Lower leg skin (tissue), 4 donors: ENCODE measurements around the gene CADPS2. TPM values are rescaled to one million over a fixed set of nuclear protein-coding genes. Genes with fewer than 3 reads are reported as not detected.

ENCODE experiments used
- DNase-seq, 2 donors: peaks; one replicate each; pipeline ENCODE4 v3.0.0-alpha.2; 2019; ENCODE audit warnings: low spot score in 2 of 2
- H3K4me3 ChIP-seq: fragments of 200-600 bp; sonication (generic); 2 replicates; pipeline ENCODE4 v1.5.1; 2017; ENCODE audit warnings: mild to moderate bottlenecking, low read depth; ENCODE audit not compliant: poor library complexity, severe bottlenecking
- CTCF ChIP-seq, 3 donors: fragments of 450-650 bp; IDR thresholded peaks; one replicate each; pipeline ENCODE4 v1.5.1; 2016; ENCODE audit warnings: antibody characterized with exemption in 3 of 3, mild to moderate bottlenecking in 3 of 3, moderate library complexity in 2 of 3
- POLR2A ChIP-seq, 2 donors: fragments of 450-650 bp; IDR thresholded peaks; one replicate each; pipeline ENCODE4 v1.6.1; 2016 to 2017; ENCODE audit warnings: antibody characterized with exemption in 2 of 2, mild to moderate bottlenecking in 1 of 2, moderate library complexity in 1 of 2
- WGBS, 2 donors: methylation state at CpG; one replicate each; pipeline ENCODE4 v1.1.5; 2018; 5-methylcytosine and 5-hydroxymethylcytosine counted together
- intact Hi-C: fragments of 100-400 bp; cut with DNase I; formaldehyde crosslinking; loops from one replicate; pipeline ENCODE4 v1.15.0; 2023; ENCODE audit warnings: low total_unique reads
- total RNA-seq, 4 donors: library from RNA; depleted of rRNA; stranded (reverse); fragments of >200 nt; gene quantifications; one replicate each; pipeline ENCODE4 v1.1.0, GENCODE V29; 2016

The CADPS2 gene
- total RNA-seq, 4 donors from 2014 or later = 4.1 to 11.6 (median 6.5) TPM

- no peak for DNase-seq
- TF ChIP-seq CTCF (IDR thresholded peaks at IDR 0.05) (no peak), POLR2A (IDR thresholded peaks at IDR 0.05) (no peak)
- intact Hi-C loops = no loop called here
- H3K4me3 ChIP-seq = no peak overlapping the region
- 54 to 65% methylated on average over 2 of the region's 2 CpGs for WGBS, 2 donors
Measured at GRCh38 chr7:122829962-122830361, 56.3 kb downstream of the CADPS2 start.

- intact Hi-C loops = no loop called here
- no peak overlapping the region for H3K4me3 ChIP-seq
- DNase-seq = no peak
- TF ChIP-seq CTCF (IDR thresholded peaks at IDR 0.05) (no peak), POLR2A (IDR thresholded peaks at IDR 0.05) (no peak)
Measured at GRCh38 chr7:122827763-122828162, 58.5 kb downstream of the CADPS2 start.

GRCh38 chr7:122813845-122814244 is 72.4 kb downstream of the CADPS2 start:
- TF ChIP-seq CTCF (IDR thresholded peaks at IDR 0.05) (no peak), POLR2A (IDR thresholded peaks at IDR 0.05) (no peak)
- WGBS, 2 donors = 88 to 92% methylated on average over 3 of the region's 3 CpGs

GRCh38 chr7:122803851-122804250 is 82.4 kb downstream of the CADPS2 start:
- WGBS, 2 donors = 90 to 91% methylated on average over 1 of the region's 1 CpG
- no peak overlapping the region for H3K4me3 ChIP-seq
- TF ChIP-seq CTCF (IDR thresholded peaks at IDR 0.05) = no peak
- no peak for TF ChIP-seq POLR2A (IDR thresholded peaks at IDR 0.05)
- no peak for DNase-seq
- intact Hi-C loops = no loop called here

More at GRCh38 chr7:122813845-122814244, 72.4 kb downstream of the CADPS2 start:
- intact Hi-C loops = no loop called here
- DNase-seq = no peak
- no peak overlapping the region for H3K4me3 ChIP-seq

- H3K4me3 ChIP-seq = no peak overlapping the region
- no peak for DNase-seq
- no peak for TF ChIP-seq POLR2A (IDR thresholded peaks at IDR 0.05)
- TF ChIP-seq CTCF (IDR thresholded peaks at IDR 0.05) = no peak
- intact Hi-C loops = no loop called here
- WGBS, 2 donors = 33 to 35% methylated on average over 2 of the region's 2 CpGs
Measured at GRCh38 chr7:122803323-122803722, 82.9 kb downstream of the CADPS2 start.

GRCh38 chr7:122802301-122802751 is 83.9 kb downstream of the CADPS2 start:
- no peak overlapping the region for H3K4me3 ChIP-seq
- TF ChIP-seq CTCF (IDR thresholded peaks at IDR 0.05) (no peak), POLR2A (IDR thresholded peaks at IDR 0.05) (no peak)
- peak in 1 of 2 donors; percentile 17 for DNase-seq
- intact Hi-C loops = no loop called here
- 52 to 57% methylated on average over 6 of the region's 6 CpGs for WGBS, 2 donors
